Activated CD8-positive, alpha-beta memory T cell treated with anti-CD3 and anti-CD28 coated beads for 24 hours (primary cell): Measurements from ENCODE around the gene PLA2G4D.
A peak's percentile ranks its signal among the peaks of the same experiment; 100 is the strongest.
"Not testable (repeated sequence)": the region's sequence is repeated elsewhere in the genome, so short reads cannot be mapped to it uniquely, and the experiment has no call there.

Experiments used
- DNase-seq: peaks from one replicate; pipeline ENCODE4 v3.0.0-alpha.2; 2020

PLA2G4D gene

DNA sequence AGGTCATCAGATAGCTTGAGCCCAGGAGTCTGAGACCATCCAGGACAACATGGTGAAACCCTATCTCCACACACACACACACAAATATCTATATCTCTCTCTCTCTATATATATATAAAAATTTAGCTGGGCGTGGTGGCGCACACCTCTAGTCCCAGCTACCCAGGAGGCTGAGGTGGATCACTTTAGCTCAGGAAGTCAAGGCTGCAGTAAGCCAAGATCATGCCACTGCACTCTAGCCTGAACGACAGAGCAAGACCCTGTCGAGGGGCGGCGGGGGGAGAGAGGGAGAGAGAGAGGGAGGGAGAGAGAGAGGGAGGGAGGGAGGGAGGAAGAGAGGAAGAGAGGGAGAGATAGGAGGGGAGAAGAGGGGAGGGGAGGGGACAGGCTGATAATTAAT is 34.1 kb upstream of the PLA2G4D start:
- DNase-seq, result no peak

DNA sequence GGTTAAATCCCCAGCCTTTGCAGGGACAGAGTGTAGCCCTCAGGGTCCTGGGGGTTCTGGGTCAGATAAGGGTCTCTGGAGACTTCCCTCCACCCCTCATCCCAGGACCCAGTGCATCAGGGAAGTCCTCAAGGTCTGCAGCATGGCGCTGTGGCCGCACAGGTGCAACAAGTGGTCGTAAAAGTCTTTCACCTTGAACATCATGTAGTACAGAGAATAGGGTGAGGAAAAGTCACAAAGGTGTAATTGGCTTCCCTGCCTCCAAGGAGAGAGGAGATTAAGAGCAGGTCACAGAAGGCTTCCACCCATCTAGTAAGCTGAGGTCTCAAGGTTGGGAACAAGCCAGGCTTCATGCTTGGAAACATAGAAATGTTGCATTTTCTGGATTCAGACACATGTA is 29.2 kb upstream of the PLA2G4D start:
- peak; percentile 40 for DNase-seq

DNA sequence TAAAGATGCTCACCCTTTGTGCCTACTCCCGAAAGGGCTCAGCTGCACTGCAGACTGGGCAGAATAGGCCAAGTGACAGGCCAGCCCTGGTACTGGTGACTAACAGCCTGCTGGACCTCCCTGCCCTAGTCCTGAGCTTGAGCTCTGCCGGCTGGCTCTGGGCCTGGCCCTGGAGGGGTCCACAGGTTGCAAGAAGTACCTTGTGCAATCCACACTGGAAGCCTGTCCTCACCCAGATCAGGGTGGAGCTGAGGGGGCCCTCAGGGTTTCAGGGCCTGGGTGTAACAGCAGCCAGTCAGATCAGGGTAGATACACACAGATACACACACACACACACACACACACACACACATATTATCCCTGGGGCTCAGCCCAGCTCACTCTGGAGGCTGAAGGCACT is 27.3 kb upstream of the PLA2G4D start:
- peak; percentile 44 for DNase-seq

GRCh38 chr15:42121021-42121420 is 26.7 kb upstream of the PLA2G4D start:
- peak; percentile 40 for DNase-seq

GRCh38 chr15:42120285-42120684 is 25.9 kb upstream of the PLA2G4D start:
- peak; percentile 19 for DNase-seq

- DNase-seq, result no peak
Observed at GRCh38 chr15:42119446-42119760, 25.0 kb upstream of the PLA2G4D start.

DNA sequence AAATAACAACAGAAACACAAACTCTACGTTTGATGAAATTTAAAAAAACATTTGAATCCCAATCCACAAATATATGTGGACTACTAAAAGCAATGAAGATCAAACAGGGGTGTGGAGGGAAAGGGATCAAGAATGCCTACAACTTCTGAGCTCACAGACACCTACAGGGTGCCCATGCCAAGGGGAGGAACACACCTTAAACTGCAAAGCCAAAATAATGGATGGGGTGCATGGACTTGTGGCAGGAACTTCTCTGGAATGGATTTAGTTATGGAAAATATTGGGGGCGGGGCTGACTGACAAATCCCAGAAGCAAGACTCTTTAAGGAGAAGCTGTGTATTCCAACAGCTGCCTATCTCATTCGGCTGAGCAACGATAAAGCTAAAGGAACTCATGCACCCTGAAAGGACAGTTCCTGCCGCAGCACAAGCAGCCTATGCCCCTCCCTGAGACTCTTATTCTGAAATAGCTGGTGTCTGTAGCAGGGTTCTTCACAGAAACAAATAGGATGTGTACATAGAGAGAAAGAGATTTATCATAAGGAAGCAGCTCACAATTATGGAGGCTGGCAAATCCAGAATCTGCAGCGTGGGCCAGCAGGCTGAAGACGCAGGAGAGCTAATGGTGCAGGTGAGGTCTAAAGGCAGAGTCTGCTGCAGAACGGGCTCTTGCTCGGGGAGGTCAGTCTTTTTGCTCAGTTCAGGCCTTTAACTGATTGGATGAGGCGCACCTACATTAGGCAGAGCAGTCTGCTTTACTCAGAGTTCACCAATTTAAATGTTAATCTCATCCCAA is 24.5 kb upstream of the PLA2G4D start:
- no peak for DNase-seq

DNA sequence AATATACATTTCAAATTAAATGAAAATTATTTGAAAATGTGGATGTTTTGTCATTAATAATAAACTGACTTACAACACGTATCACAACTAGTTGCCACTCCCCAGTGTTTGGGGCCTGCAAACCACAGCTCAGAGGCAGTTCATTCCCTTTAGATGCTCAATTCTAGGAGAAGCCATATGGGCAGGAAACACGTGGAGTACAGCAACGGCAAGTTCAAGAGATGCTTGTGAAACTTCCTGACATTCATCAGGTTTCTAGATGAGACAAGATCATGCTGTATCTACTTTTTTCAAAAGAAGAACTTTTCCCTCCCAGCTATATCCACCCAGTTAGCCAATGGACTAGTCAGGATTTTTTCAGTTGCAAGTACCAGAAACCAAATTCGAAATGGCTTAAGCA is 17.6 kb upstream of the PLA2G4D start:
- no peak for DNase-seq

GRCh38 chr15:42110367-42110766 is 16.0 kb upstream of the PLA2G4D start:
- no peak for DNase-seq

- DNase-seq, result no peak
Observed at GRCh38 chr15:42108806-42109205, 14.4 kb upstream of the PLA2G4D start.

DNA sequence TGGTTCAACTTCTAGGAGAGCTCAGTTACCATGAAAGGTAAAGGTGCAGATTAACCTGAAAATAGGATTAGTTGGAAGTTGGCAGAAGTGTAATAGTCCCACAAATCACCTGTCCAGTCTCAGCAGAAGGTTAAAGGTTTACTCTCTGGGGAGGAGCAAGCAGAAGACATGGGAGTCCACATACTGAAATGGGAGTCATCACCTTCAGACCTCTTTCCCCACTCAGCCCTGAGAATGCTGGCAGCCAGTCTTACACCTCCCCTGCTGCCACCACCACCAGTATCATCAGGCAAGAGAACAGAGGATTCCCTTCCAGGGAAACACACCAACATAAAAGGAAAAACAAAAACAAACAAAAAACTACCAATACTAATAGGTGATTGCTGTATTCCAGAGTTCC is 13.8 kb upstream of the PLA2G4D start:
- DNase-seq, result no peak

DNA sequence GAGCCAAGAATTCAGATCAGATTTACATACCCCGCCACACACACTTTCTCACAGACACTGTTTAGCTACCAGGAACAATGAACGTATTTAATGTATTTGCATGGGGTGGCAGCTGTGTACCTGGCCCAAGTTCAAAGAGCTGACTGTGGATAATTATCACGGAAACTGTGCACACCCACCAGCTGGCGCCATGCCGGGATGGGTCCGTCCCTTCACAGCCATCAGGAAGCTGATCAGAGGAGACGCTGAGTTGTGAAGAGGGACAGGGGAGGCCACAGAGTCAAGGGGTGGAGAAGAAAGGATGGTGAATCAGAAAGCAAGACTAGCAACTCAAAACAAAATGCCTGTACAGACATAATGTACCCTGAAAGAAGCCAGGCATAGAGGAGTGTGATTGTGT is 13.1 kb upstream of the PLA2G4D start:
- DNase-seq, result no peak

DNA sequence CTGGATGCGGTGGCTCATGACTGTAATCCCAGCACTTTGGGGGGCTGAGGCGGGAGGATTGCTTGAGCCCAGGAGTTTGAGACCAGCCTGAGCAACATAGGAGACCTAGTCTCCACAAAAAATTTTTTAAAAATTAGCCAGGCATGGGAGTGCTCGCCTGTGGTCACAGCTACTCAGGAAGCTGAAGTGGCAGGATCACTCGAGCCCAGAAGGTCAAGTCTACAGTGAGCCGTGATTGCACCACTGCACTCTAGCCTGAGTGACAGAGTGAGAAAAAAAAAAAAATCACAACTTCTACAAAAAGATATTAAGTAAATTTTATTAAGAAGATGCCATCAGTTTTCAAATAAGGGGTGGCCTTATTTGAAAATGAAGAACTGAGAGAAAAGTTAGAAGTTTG is 11.9 kb upstream of the PLA2G4D start:
- DNase-seq, result no peak

DNA sequence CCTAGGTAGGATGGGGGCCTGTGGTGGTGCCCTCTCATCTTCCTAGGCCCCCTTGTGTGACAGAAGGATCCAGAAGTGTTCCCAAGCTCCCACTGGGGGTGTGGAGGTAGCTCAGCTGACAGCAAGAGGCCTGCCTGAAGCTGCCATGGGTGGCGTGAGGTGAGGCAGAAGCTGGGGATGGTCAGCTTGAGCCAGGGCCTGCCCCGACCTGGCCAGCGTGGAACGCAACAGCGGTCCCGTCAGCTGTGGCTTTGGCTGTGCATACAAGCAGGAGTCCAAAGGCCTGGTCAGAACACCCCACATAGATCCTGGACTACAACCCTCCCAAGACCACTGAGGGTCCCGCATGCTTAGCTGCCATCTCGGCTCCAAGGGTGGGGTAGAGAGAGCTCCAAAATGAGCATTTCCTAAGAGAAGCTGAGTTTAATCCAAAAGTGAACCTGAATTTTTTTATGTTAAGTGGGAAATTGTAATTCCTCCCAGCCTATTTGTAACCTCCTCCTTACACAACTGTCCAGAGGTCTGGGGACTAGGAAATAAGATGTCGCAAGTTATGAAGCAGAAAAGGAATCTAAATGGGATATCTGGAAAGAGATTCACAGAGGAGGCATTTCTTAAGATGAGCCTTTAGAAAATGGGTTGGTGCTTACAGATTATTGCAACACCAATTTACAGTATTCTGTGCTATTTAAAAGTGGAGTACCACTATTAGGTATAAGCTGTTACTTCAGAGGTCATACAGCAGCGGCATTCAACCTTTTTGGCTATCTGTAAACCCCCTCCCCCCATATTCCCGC is 9.9 kb upstream of the PLA2G4D start:
- DNase-seq, result no peak

DNA sequence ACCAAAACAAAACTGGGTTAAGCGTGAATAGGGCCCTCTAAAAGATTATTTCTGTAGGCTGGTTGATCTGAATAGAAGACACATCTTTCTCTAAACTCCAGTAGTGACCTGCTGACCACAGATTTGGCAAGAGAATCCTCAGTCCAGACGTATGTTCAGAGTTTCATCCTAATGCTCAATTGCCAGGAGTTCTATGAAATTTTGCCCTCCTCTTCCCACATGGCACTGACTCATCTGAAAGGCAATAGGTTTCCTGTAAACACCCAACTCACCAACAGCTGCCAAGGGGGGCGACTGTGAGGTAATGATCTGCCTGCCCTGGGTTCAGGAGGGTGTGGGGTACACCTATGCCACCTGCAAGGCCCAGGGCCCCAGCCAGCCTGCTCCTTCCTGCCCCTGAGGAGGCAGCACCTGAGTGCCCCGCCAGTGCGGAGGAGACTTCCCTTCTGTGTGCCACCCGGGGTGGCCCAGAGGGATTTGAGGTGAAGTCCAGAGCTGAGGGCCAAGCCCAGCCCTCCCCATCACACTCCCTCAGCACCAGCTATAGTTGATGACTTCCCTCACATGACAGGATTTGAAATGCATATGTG is 8.4 kb upstream of the PLA2G4D start:
- DNase-seq, result no peak

- no peak for DNase-seq
Observed at GRCh38 chr15:42101861-42102260, 7.5 kb upstream of the PLA2G4D start.

GRCh38 chr15:42100021-42100800 is 5.8 kb upstream of the PLA2G4D start:
- no peak for DNase-seq

- DNase-seq, result no peak
Observed at GRCh38 chr15:42097018-42097417, 2.7 kb upstream of the PLA2G4D start.

DNA sequence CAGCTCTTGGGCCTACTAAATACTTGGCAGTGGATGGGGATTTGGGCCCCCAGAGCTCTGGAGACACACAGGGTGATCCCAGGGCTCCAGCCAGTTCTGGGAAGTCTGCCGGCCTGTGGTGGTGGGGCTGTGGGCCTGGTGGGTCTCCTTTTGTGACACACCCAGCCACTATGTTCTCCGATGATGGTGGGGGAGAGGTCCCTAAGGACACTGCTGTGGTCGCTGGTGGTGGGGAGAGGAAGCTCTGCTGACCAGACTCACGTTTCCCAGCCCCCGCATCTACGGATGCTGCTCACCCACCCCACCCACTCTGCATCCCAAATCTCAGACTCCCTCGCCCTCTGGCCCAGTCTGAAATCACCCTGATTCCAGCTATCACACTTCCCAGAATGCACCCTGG is 396 bp downstream of the PLA2G4D start:
- no peak for DNase-seq

- DNase-seq, result no peak
Observed at GRCh38 chr15:42092398-42093318, 1.7 kb downstream of the PLA2G4D start.

- not testable (repeated sequence) for DNase-seq
Observed at GRCh38 chr15:42091753-42092397, 2.5 kb downstream of the PLA2G4D start.

DNA sequence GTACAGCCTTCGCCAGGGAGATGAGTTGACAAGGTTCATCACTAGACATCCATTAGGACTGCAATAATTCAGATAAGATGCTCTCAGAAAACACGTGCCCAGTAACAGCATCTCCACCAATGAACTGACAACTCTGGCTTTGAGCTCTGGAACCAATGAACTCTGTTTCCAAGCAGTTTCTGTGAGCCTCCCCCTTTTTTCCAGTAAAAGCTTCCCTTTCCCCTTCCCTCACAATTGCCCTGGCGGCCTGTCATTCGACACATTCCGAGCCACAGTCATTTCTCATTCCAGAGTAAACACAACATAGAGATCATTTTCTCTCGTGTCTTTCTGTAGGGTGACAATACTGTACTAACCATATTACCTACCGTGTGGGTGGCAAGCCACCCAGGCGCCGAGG is 3.6 kb downstream of the PLA2G4D start:
- DNase-seq, result peak; percentile 37
